Choroid plexus epithelial cell (primary cell): ENCODE results near the gene QPCT.
"Not testable (repeated sequence)": the region's sequence is repeated elsewhere in the genome, so short reads cannot be mapped to it uniquely, and the experiment has no call there.

Experiments used
- DNase-seq: peaks from one replicate; pipeline ENCODE4 v3.0.0-alpha.2; 2010; ENCODE audit warnings: low read depth
- H3K4me3 ChIP-seq: 2 replicates; pipeline ENCODE4 v1.5.1; 2011; ENCODE audit warnings: low read depth, mild to moderate bottlenecking, control low read depth, low read length, moderate library complexity
- CTCF ChIP-seq: conservative IDR thresholded peaks from 2 replicates; pipeline ENCODE4 v1.5.1; 2011; ENCODE audit warnings: low read depth, mild to moderate bottlenecking, control low read depth, inconsistent platforms, low read length, moderate library complexity

The QPCT gene

GRCh38 chr2:37396890-37397565 lies 52.6 kb downstream of the QPCT start:
- no peak for TF ChIP-seq CTCF
- no peak overlapping the region for H3K4me3 ChIP-seq
- no peak for DNase-seq

DNA sequence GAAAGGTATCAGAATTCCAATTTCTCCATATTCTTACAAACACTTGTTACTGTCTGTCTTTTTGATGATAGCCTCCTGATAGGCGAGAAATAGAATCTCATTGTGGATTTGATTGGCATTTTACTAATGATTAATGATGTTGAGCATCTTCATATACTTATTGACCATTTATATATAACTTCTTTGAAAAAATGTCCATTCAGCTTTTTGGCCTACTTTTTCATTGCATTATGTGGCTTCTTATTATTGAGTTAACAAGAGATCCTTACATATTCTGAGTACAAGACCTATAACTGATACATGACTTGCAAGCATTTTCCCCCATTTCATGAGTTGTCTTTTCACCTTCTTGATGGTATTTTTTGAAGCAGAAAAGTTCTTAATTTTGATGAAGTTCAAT lies 54.6 kb downstream of the QPCT start:
- DNase-seq, result no peak
- H3K4me3 ChIP-seq, result no peak overlapping the region
- TF ChIP-seq CTCF, result no peak

- DNase-seq, result no peak
- no peak for TF ChIP-seq CTCF
- no peak overlapping the region for H3K4me3 ChIP-seq
These were observed 55.6 kb downstream of the QPCT start for GRCh38 chr2:37400041-37400440.

DNA sequence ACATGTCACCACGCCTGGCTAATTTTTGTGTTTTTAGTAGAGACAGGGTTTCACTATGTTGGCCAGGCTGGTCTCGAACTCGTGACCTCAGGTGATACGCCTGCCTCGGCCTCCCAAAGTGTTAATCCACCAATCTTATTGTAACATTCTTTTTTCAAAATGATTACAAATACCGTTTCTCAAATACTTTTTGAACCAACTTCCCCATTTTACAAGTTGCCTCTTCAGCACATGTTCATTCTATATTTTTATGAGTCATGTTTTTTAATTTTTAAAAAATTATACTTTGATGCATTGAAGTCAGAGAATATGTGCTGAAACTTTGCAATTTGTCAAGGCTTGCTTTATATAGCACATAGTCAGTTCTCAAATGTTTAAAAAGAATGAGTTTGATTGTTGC lies 58.2 kb downstream of the QPCT start:
- no peak for DNase-seq
- TF ChIP-seq CTCF, result no peak

GRCh38 chr2:37405781-37406180 lies 61.4 kb downstream of the QPCT start:
- no peak for TF ChIP-seq CTCF
- no peak overlapping the region for H3K4me3 ChIP-seq
- no peak for DNase-seq

More for the DNA sequence above, 58.2 kb downstream of the QPCT start:
- H3K4me3 ChIP-seq, result no peak overlapping the region

GRCh38 chr2:37412231-37412630 lies 67.8 kb downstream of the QPCT start:
- DNase-seq, result no peak
- H3K4me3 ChIP-seq, result no peak overlapping the region
- TF ChIP-seq CTCF, result no peak

GRCh38 chr2:37413911-37414469 lies 69.6 kb downstream of the QPCT start:
- H3K4me3 ChIP-seq, result not testable (repeated sequence)

More at GRCh38 chr2:37413911-37414469, 69.6 kb downstream of the QPCT start:
- DNase-seq, result not testable (repeated sequence)
